AG04450 (cell line): ENCODE results near the gene C13orf42. TPM values are rescaled to one million over a fixed set of nuclear protein-coding genes. Genes with fewer than 3 reads are reported as not detected.

Experiments used
- CTCF ChIA-PET: fragments of 300-600, 350-600 bp; formaldehyde crosslinking; extraction: SDS; loops from one replicate; lab custom pipeline; 2022; ENCODE audit warnings: antibody characterized with exemption, inconsistent platforms; lab: Charles Lee
- POLR2A ChIA-PET: fragments of 350-600 bp; formaldehyde crosslinking; extraction: SDS; loops from one replicate; lab custom pipeline; 2021; ENCODE audit warnings: antibody characterized with exemption, inconsistent platforms; lab: Yijun Ruan, JAX
- DNase-seq: peaks from one replicate; pipeline ENCODE4 v3.0.0-alpha.2; 2011; ENCODE audit warnings: low read depth, low spot score
- H3K27ac ChIP-seq: one replicate; pipeline ENCODE4 v1.5.1; 2012; ENCODE audit warnings: low read depth, low read length, control low read depth
- H3K27me3 ChIP-seq: one replicate; pipeline ENCODE4 v1.6.0; 2012; ENCODE audit warnings: low read length; ENCODE audit not compliant: control insufficient read depth, insufficient read depth
- H3K4me3 ChIP-seq: 2 replicates; pipeline ENCODE4 v1.5.1; 2011; ENCODE audit warnings: mild to moderate bottlenecking, low read depth, low read length, control low read depth
- H3K9me3 ChIP-seq: 2 replicates; pipeline ENCODE4 v1.5.1; 2012; ENCODE audit warnings: low read length; ENCODE audit not compliant: control insufficient read depth, insufficient read depth
- polyA plus RNA-seq: library from polyadenylated mRNA; depleted of rRNA; stranded (reverse); fragments of >200 nt; gene quantifications from 2 replicates; pipeline ENCODE4 v1.2.3, GENCODE V29; 2011
- TF ChIP-seq, protein P1 (sequence below): IDR thresholded peaks from 2 replicates; pipeline ENCODE4 v1.5.1; 2011; ENCODE audit warnings: low read depth, low read length, control low read depth, inconsistent platforms

C13orf42 gene
- polyA plus RNA-seq, 1 experiment: not detected

DNA sequence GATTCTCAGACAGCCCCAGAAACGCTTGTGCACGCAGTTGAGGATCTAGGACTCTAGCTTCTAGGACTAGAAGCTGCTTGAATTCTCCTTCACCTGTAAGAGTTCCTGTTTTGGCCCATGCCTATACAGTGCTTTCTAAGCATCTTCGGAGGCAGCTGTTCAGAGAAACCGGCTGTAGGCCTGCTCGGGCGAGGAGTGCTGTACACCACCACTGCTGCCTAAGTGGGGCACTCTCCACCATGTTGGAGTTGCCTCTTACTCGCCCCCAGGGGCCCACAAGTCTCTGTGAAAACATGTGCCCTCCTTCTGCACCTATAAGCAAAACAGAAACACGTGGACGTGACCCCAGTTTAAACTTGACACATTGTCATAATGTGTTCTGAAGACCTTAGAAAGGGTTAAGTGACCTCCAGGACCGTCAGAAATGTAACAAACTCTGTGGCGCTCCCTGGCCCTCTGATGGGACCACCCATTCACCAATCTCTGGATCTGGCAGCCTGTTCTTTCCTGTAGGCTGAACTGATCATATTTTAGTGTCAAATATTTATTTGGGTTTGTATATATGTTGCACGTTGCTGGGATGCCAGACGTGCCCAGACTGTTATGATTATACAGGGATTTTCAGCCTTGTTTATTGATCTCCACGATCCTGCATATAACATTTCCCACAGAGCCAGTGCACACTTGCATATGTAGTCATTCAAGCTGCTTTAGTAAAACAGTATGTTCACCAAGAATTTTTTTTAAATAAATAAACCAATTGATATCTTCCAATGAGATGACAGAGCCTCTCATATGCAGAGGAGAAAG lies 60.8 kb downstream of the C13orf42 start:
- H3K27ac ChIP-seq: no peak overlapping the region
- CTCF ChIA-PET: interaction anchor here (0.6 to 2.5 kb wide), 2 partner anchors 20 to 138 kb away, joined by 4 to 7 read pairs; no protein-coding TSS in a partner anchor
- peak; percentile 41 for DNase-seq
- H3K4me3 ChIP-seq: no peak overlapping the region
- peaks cover 15% of the 10 kb centered on the region for H3K27me3 ChIP-seq
- H3K9me3 ChIP-seq: no peaks in the 10 kb centered on the region
- TF ChIP-seq, protein P1, sequence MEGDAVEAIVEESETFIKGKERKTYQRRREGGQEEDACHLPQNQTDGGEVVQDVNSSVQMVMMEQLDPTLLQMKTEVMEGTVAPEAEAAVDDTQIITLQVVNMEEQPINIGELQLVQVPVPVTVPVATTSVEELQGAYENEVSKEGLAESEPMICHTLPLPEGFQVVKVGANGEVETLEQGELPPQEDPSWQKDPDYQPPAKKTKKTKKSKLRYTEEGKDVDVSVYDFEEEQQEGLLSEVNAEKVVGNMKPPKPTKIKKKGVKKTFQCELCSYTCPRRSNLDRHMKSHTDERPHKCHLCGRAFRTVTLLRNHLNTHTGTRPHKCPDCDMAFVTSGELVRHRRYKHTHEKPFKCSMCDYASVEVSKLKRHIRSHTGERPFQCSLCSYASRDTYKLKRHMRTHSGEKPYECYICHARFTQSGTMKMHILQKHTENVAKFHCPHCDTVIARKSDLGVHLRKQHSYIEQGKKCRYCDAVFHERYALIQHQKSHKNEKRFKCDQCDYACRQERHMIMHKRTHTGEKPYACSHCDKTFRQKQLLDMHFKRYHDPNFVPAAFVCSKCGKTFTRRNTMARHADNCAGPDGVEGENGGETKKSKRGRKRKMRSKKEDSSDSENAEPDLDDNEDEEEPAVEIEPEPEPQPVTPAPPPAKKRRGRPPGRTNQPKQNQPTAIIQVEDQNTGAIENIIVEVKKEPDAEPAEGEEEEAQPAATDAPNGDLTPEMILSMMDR: no peak
- POLR2A ChIA-PET: no interaction called here

DNA sequence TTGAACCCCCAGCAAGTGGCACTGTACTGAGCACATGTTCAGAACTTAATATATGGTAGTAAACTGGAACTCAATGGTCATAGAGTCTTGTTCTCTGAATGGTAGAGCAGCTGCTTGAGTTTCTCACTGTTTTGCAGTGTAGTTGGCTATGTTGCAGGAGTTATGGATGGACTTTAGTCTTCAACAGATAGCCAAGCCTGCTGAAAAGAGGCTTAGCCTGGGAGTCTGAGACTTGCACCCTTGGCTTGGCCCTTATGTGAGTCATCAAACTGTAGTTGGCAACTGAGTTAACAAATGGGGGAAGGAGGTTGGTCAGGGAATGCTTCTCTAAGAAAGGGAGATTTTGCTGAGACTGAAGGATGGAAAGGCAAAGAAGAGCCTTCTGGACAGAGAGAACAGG lies 62.5 kb downstream of the C13orf42 start:
- TF ChIP-seq, protein P1: no peak
- CTCF ChIA-PET: interaction anchor here (2.5 kb wide), 1 partner anchor 137 kb away, joined by 7 read pairs; no protein-coding TSS in a partner anchor
- H3K9me3 ChIP-seq: no peaks in the 10 kb centered on the region
- H3K27ac ChIP-seq: no peak overlapping the region
- DNase-seq: no peak
- POLR2A ChIA-PET: no interaction called here
- H3K27me3 ChIP-seq: peaks cover 20% of the 10 kb centered on the region
- H3K4me3 ChIP-seq: no peak overlapping the region

DNA sequence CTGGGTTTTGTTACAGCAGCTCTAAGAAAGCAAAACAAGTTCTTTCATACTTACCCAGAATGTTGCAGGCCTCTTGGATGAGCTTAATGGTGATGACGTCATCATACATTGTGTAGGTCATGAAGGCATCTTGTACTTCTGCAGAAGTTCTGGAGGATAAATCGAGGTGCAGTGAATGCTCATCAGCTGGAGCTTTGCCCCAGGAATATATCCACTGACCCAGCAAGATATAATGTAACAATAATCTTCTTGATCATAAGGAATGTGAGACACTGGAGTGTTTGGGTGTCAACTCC lies 63.0 kb downstream of the C13orf42 start:
- TF ChIP-seq, protein P1: no peak
- no peak for DNase-seq
- CTCF ChIA-PET: no interaction called here
- Histone ChIP-seq H3K4me3 (no peak overlapping the region), H3K9me3 (no peaks in the 10 kb centered on the region), H3K27me3 (peaks cover 22% of the 10 kb centered on the region), H3K27ac (no peak overlapping the region)
- POLR2A ChIA-PET: no interaction called here

DNA sequence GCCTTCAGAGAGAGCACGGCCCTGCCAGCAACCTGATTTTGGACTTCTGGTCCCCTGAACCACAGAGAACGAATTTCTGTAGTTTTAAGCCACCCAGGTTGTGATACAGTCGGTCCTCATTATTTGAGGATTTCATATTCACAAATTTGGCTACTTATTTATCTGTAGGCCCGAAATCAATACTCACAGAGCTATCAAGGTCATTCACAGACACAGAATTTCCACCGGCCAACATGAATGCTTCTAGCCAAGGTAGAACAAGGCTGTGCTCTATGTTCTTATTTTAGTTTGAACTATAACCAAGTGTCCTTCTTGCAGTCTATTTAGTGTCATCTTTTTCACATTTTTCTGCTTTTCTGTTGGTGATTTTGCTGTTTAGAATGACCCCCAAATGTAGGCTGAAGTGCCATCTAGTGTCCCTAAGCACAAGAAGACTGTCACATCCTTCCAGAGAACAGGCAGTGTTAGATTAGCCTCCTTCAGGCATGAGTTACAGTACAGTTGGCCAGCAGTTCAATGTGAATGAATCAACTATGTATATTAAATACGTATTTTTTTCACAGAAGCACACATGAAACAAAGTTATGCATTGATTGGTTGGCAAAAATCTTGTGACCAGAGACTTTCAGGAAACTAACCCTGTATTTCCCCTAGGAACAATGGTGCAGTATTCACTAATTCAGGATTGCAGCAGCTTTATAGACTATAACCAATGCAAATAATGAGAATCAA lies 63.5 kb downstream of the C13orf42 start:
- Histone ChIP-seq H3K27ac (no peak overlapping the region), H3K27me3 (peaks cover 22% of the 10 kb centered on the region), H3K9me3 (no peaks in the 10 kb centered on the region), H3K4me3 (no peak overlapping the region)
- POLR2A ChIA-PET: no interaction called here
- CTCF ChIA-PET: no interaction called here
- DNase-seq: no peak
- TF ChIP-seq, protein P1: no peak

DNA sequence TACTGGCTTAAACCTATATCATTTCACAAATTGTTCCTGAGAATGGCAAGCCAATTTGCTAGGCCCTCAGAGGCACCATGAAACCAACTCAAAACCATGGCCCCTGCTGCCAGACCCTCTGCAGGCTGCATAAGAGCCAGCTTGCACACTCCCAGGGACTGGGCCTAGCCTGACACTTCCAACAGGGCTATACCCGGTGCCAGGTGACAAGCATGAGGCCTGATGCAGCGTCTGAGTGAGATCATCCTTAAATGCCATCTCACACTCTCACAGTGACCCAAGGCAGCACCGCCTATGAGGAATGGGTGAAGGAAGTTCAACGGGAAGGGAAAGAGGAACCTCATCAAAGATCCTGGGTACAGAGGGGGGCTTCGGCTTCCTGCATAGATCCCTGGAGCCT lies 65.6 kb downstream of the C13orf42 start:
- peaks cover 15% of the 10 kb centered on the region for H3K27me3 ChIP-seq
- CTCF ChIA-PET: no interaction called here
- no peak for DNase-seq
- H3K9me3 ChIP-seq: no peaks in the 10 kb centered on the region
- TF ChIP-seq, protein P1: no peak
- POLR2A ChIA-PET: no interaction called here
- H3K4me3 ChIP-seq: no peak overlapping the region
- no peak overlapping the region for H3K27ac ChIP-seq
